GM12865 (cell line): ENCODE results near the gene CREBBP.
"Not testable (repeated sequence)": the region's sequence is repeated elsewhere in the genome, so short reads cannot be mapped to it uniquely, and the experiment has no call there.

Experiments used
- DNase-seq: peaks from one replicate; pipeline ENCODE4 v3.0.0; 2010; ENCODE audit warnings: low read depth
- H3K4me3 ChIP-seq: 2 replicates; pipeline ENCODE4 v1.5.1; 2011; ENCODE audit warnings: mild to moderate bottlenecking, low read depth, low read length, control low read depth
- TF ChIP-seq, protein P1 (sequence below): IDR thresholded peaks from 2 replicates; pipeline ENCODE4 v1.5.1; 2011; ENCODE audit warnings: low read length, control low read depth, low read depth, inconsistent platforms; ENCODE audit not compliant: insufficient read depth; ENCODE audit errors: missing control alignments

CREBBP gene

DNA sequence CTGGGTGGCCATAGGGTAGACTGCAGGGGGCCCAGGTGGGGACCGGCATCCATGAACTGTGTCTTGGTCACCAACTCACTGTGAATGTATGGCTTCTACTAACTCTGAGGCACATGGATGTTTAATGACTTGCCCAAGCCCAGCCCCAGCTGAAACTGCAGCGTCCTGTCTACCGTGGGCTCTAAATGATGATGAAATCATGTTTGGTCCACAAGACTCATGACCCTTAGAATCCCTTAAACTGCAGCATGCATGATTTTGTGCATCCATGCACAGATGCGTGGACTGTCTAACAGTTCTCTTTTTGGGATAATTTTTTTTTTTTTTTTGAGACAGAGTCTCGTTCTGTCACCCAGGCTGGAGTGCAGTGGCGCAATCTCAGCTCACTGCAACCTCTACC is 32.4 kb upstream of the CREBBP start:
- no peak for DNase-seq
- no peak overlapping the region for H3K4me3 ChIP-seq
- TF ChIP-seq, protein P1, sequence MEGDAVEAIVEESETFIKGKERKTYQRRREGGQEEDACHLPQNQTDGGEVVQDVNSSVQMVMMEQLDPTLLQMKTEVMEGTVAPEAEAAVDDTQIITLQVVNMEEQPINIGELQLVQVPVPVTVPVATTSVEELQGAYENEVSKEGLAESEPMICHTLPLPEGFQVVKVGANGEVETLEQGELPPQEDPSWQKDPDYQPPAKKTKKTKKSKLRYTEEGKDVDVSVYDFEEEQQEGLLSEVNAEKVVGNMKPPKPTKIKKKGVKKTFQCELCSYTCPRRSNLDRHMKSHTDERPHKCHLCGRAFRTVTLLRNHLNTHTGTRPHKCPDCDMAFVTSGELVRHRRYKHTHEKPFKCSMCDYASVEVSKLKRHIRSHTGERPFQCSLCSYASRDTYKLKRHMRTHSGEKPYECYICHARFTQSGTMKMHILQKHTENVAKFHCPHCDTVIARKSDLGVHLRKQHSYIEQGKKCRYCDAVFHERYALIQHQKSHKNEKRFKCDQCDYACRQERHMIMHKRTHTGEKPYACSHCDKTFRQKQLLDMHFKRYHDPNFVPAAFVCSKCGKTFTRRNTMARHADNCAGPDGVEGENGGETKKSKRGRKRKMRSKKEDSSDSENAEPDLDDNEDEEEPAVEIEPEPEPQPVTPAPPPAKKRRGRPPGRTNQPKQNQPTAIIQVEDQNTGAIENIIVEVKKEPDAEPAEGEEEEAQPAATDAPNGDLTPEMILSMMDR, result no peak

DNA sequence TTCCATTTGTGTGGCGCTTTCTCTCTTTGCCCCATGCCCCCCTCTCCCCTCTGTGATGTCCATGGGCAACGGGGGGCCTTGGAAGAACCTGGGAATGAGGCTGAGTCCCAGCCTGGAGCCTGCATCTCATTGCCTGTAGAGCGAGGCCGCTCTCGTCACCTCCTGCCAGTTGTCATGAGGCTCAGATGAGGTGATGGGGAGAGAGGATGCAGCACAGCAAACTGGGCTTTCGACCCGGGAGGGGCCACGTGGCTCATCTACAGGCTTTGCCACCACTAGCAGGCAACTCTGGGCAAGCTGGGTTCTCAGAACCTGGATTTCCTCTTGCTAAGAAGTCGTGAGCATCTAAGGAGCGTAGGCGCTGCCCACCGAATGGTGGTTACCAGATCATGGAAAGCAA is 31.9 kb upstream of the CREBBP start:
- H3K4me3 ChIP-seq, result no peak overlapping the region
- TF ChIP-seq, protein P1, result no peak
- DNase-seq, result no peak

DNA sequence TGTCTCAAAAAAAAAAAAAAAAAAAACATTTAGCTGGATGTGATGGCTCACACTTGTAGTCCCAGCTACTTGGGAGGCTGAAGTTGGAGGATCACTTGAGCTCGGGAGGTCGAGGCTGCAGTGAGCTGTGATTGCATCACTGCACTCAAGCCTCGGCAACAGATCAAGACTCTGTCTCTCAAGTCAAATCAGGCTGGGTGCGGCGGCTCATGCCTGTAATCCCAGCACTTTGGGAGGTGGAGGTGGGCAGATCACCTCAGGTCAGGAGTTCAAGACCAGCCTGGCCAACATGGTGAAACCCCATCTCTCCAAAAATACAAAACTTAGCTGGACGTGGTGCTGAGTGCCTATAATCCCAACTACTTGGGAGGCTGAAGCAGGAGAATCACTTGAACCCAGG is 31.2 kb upstream of the CREBBP start:
- not testable (repeated sequence) for H3K4me3 ChIP-seq, DNase-seq

DNA sequence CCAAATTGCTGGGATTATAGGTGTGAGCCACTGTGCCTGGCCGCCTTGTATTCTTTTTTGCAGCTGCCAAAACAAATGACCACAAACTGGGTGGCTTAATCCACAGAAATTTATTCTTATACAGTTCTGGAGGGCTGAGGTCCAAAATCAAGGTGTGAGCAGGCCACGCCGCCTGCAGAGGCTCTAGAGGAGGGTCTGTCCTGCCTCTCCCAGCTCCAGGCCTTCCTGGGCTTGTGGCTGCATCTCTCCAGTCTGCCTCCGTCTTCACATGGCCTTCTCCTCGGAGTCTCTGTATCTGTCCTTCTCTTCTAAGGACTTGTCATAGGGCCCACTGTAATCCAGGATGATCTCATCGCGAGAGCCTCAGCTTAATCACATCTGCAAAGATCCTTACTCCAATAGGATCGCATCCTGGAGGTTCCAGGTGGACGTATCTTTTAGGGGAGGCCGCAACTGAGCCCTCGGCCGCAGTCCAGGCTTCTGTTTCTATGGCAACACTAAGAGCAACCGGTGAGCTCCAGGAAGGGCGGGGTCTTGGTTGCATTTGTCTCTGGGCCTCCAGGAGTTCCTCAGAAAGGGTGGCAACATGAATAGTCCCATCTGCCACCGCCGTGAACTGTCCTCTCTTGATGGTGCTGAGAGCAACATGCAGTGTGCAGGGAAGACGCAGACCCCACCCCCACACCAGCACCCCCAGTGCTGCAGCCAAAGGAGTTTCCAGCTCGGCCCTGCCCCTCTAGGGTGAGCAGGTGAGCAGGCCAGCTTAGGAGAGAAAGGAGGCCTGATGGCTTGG is 29.5 kb upstream of the CREBBP start:
- H3K4me3 ChIP-seq, result no peak overlapping the region
- DNase-seq, result no peak
- TF ChIP-seq, protein P1, result no peak

DNA sequence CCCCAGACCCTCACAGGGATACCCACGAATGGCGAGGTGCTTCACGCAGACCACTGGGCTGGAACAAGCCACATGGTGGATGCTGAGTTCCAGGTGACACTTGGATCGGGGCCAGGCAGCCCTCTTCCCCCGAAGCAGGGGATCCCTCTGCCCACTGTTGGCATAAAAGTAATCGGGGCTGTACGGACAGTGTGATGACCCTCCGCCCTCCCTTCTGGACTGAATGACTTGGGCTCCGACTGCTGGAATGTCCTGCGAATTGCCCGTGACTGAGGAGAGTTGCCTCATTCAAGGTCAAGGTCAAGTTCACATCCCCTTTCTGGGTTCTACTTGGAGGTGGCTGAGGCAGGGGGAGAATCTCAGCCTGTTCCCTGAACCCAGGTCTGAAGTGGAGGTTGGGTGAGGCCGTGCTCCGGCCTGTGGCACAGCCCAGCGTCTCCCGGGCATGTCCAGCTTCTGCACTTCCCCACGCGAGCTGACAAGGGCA is 28.5 kb upstream of the CREBBP start:
- H3K4me3 ChIP-seq, result no peak overlapping the region
- DNase-seq, result no peak
- TF ChIP-seq, protein P1, result no peak

DNA sequence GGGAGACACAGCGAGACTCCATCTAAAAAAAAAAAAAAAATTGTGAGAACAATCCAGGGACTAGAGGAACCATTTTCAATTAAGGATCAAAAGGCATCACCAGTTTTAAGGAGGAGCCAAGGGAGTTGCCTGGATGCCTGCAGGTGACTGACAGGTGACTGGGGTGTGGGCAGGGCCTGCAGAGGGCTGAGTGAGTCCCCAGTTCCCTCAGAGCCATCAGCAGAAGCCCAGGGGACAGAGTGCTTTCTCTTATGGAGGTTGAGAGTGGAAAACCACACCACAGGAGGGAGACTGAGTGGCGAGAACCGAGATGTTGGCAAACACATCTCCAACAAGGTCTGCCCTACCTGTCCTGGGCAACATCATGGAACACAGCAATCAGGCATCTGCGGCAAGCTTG is 27.1 kb upstream of the CREBBP start:
- no peak for DNase-seq
- H3K4me3 ChIP-seq, result no peak overlapping the region
- TF ChIP-seq, protein P1, result no peak

DNA sequence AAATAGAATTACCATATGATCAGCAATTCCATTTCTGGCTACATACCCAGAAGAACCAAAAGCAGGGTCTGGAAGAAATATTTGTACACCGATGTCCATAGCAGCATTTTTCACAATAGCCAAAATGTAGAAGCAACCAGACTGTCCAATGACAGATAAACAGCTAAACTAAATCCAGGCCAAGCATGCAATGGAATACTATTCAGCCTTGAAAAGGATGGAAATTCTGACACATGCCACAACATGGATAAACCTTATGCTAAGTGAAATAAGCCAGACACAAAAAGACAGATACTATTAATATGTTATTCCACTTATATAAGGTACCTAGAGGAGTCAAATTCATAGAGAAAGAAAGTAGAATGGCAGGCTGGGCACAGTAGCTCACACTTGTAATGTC is 25.9 kb upstream of the CREBBP start:
- DNase-seq, result no peak
- H3K4me3 ChIP-seq, result no peak overlapping the region
- TF ChIP-seq, protein P1, result no peak
